ENCODE data around the gene TMEM120B.

The TMEM120B gene

GRCh38 chr12:121794534-121795033 lies 82.0 kb downstream of the TMEM120B start:
- TF ChIP-seq CTCF (IDR thresholded peaks at IDR 0.05; ENCODE audit: low read depth, low read length, missing control alignments) = no peak
- in situ Hi-C loops (cut with HindIII; ENCODE audit: low sequenced_read_pairs) = no loop called here
- H3K4me3 ChIP-seq (ENCODE audit: low read depth, low read length) = peak overlapping the region; percentile 41
- no peak for DNase-seq (ENCODE audit: low read depth)

GRCh38 chr12:121795034-121795968 lies 82.7 kb downstream of the TMEM120B start:
- DNase-seq (ENCODE audit: low read depth) = peak; percentile 76
- H3K4me3 ChIP-seq (ENCODE audit: low read depth, low read length) = no peak overlapping the region
- in situ Hi-C loops (cut with HindIII; ENCODE audit: low sequenced_read_pairs) = no loop called here
- peak; percentile 94 for TF ChIP-seq CTCF (IDR thresholded peaks at IDR 0.05; ENCODE audit: low read depth, low read length, missing control alignments)

- TF ChIP-seq CTCF (IDR thresholded peaks at IDR 0.05; ENCODE audit: low read depth, low read length, missing control alignments) = peak; percentile 23
- in situ Hi-C loops (cut with HindIII; ENCODE audit: low sequenced_read_pairs) = no loop called here
- no peak for DNase-seq (ENCODE audit: low read depth)
- H3K4me3 ChIP-seq (ENCODE audit: low read depth, low read length) = peak overlapping the region; percentile 46
Measured at GRCh38 chr12:121796855-121797751, 84.6 kb downstream of the TMEM120B start.

- TF ChIP-seq CTCF (IDR thresholded peaks at IDR 0.05; ENCODE audit: low read depth, low read length, missing control alignments) = no peak
- peak overlapping the region; percentile 46 for H3K4me3 ChIP-seq (ENCODE audit: low read depth, low read length)
- in situ Hi-C loops (cut with HindIII; ENCODE audit: low sequenced_read_pairs) = no loop called here
- no peak for DNase-seq (ENCODE audit: low read depth)
Measured at GRCh38 chr12:121797937-121798786, 85.6 kb downstream of the TMEM120B start.

GRCh38 chr12:121798787-121799155 lies 86.2 kb downstream of the TMEM120B start:
- no peak for DNase-seq (ENCODE audit: low read depth)
- in situ Hi-C loops (cut with HindIII; ENCODE audit: low sequenced_read_pairs) = no loop called here
- no peak for TF ChIP-seq CTCF (IDR thresholded peaks at IDR 0.05; ENCODE audit: low read depth, low read length, missing control alignments)
- H3K4me3 ChIP-seq (ENCODE audit: low read depth, low read length) = peak overlapping the region; percentile 46

All from astrocyte of the cerebellum (primary cell).